Endodermal cell (in vitro differentiated cells): Measurements from ENCODE around the gene RDH11. TPM values are rescaled to one million over a fixed set of nuclear protein-coding genes. Genes with fewer than 3 reads are reported as not detected.

ENCODE experiments used
- DNase-seq: peaks from one replicate; pipeline ENCODE4 v3.0.0-alpha.2; 2017
- H3K27ac ChIP-seq: 2 replicates; pipeline ENCODE4 v1.5.1; 2013; ENCODE audit warnings: mild to moderate bottlenecking, low read depth, low read length, moderate library complexity
- H3K27me3 ChIP-seq: 2 replicates; pipeline ENCODE4 v1.6.1; 2013; ENCODE audit warnings: mild to moderate bottlenecking, low read length, moderate library complexity; ENCODE audit not compliant: insufficient read depth, control insufficient read depth, poor library complexity, severe bottlenecking
- H3K36me3 ChIP-seq: 2 replicates; pipeline ENCODE4 v1.7.0; 2013; ENCODE audit warnings: mild to moderate bottlenecking, low read length, moderate library complexity; ENCODE audit not compliant: control insufficient read depth, insufficient read depth
- H3K4me1 ChIP-seq: one replicate; pipeline ENCODE4 v1.7.0; 2013; ENCODE audit warnings: low read length; ENCODE audit not compliant: control insufficient read depth, insufficient read depth
- H3K4me3 ChIP-seq: 2 replicates; pipeline ENCODE4 v1.5.1; 2013; ENCODE audit warnings: mild to moderate bottlenecking, low read length, moderate library complexity
- H3K9ac ChIP-seq: 2 replicates; pipeline ENCODE4 v1.6.1; 2013; ENCODE audit warnings: mild to moderate bottlenecking, low read length, moderate library complexity; ENCODE audit not compliant: poor library complexity, severe bottlenecking; ENCODE audit errors: extremely low read depth
- H3K9me3 ChIP-seq: 2 replicates; pipeline ENCODE4 v1.6.1; 2013; ENCODE audit warnings: mild to moderate bottlenecking, low read length, moderate library complexity; ENCODE audit not compliant: control insufficient read depth
- H3K27ac Mint-ChIP-seq: 2 replicates; pipeline ENCODE4 v1.8.0; 2020; ENCODE audit warnings: mixed read lengths
- H3K27me3 Mint-ChIP-seq: 2 replicates; pipeline ENCODE4 v1.8.0; 2021; ENCODE audit warnings: mild to moderate bottlenecking, mixed read lengths; ENCODE audit not compliant: insufficient read depth
- H3K36me3 Mint-ChIP-seq: 2 replicates; pipeline ENCODE4 v1.8.0; 2020; ENCODE audit warnings: low read depth, mixed read lengths
- H3K4me1 Mint-ChIP-seq: 2 replicates; pipeline ENCODE4 v1.8.0; 2020; ENCODE audit warnings: mixed read lengths
- H3K4me3 Mint-ChIP-seq: 2 replicates; pipeline ENCODE4 v1.8.0; 2020; ENCODE audit warnings: mild to moderate bottlenecking, moderate library complexity, mixed read lengths
- H3K9me3 Mint-ChIP-seq: 2 replicates; pipeline ENCODE4 v1.8.0; 2020; ENCODE audit warnings: mild to moderate bottlenecking, mixed read lengths
- CTCF ChIP-seq: fragments of 200-600 bp; sonication (generic); conservative IDR thresholded peaks from 2 replicates; pipeline ENCODE4 v1.5.0; 2021; ENCODE audit warnings: antibody characterized with exemption, mild to moderate bottlenecking
- WGBS, 2 experiments: methylation state at CpG; one replicate each; pipeline versions ENCODE4 v1.1.5 to v1.1.7; 2013; ENCODE audit warnings: missing lambda C conversion rate in 2 of 2, mixed read lengths in 1 of 2; ENCODE audit not compliant: insufficient coverage in 1 of 2, insufficient read length in 1 of 2; 5-methylcytosine and 5-hydroxymethylcytosine counted together
- total RNA-seq, 2 donors: library from RNA; stranded (reverse); fragmentation: NEBNext Ultra II Directional in 1 of 2; extraction: Animal tissue kit (Norgen Biotek cat#: 25700) in 1 of 2; gene quantifications; 2 replicates in 1 of 2; 3 replicates in 1 of 2; pipeline ENCODE4 v1.2.1, GENCODE V29; 2021

RDH11 gene
- total RNA-seq, 2 donors from 2014 or later = 73.5 to 75.0 TPM

- no peaks in the 10 kb centered on the region for H3K9me3 ChIP-seq
- peaks cover 26% of the 10 kb centered on the region for H3K36me3 Mint-ChIP-seq
- H3K27ac ChIP-seq = no peak overlapping the region
Observed at GRCh38 chr14:67663633-67664032, 31.9 kb downstream of the RDH11 start.

GRCh38 chr14:67653651-67654280 lies 41.8 kb downstream of the RDH11 start:
- H3K27me3 Mint-ChIP-seq = peaks cover 2% of the 10 kb centered on the region

More at GRCh38 chr14:67663633-67664032, 31.9 kb downstream of the RDH11 start:
- no peak overlapping the region for H3K4me3 ChIP-seq
- H3K9ac ChIP-seq = no peak overlapping the region
- no peak for DNase-seq
- Mint-ChIP-seq H3K4me3 (no peak overlapping the region), H3K4me1 (peaks cover 2% of the 10 kb centered on the region), H3K9me3 (no peaks in the 10 kb centered on the region), H3K27ac (no peak overlapping the region), H3K27me3 (no peaks in the 10 kb centered on the region)
- H3K27me3 ChIP-seq = no peaks in the 10 kb centered on the region
- TF ChIP-seq CTCF = no peak
- H3K36me3 ChIP-seq = peaks cover 13% of the 10 kb centered on the region
- 60 to 77% methylated on average over 1 to 3 of the region's 4 CpGs for WGBS, 2 experiments
- H3K4me1 ChIP-seq = no peaks in the 10 kb centered on the region

GRCh38 chr14:67652189-67652588 lies 43.4 kb downstream of the RDH11 start:
- no peak for TF ChIP-seq CTCF
- Histone ChIP-seq H3K9me3 (no peaks in the 10 kb centered on the region), H3K4me3 (no peak overlapping the region), H3K27me3 (no peaks in the 10 kb centered on the region), H3K4me1 (peaks cover 15% of the 10 kb centered on the region), H3K9ac (no peak overlapping the region), H3K27ac (no peak overlapping the region), H3K36me3 (peaks cover 87% of the 10 kb centered on the region)
- Mint-ChIP-seq H3K9me3 (no peaks in the 10 kb centered on the region), H3K4me3 (no peak overlapping the region), H3K27me3 (peaks cover 2% of the 10 kb centered on the region), H3K27ac (no peak overlapping the region), H3K4me1 (peaks cover 9% of the 10 kb centered on the region), H3K36me3 (peaks cover 76% of the 10 kb centered on the region)
- WGBS, 2 experiments = 83 to 100% methylated on average over 1 of the region's 1 CpG
- DNase-seq = no peak

More at GRCh38 chr14:67653651-67654280, 41.8 kb downstream of the RDH11 start:
- Histone ChIP-seq H3K9me3 (no peaks in the 10 kb centered on the region), H3K27ac (no peak overlapping the region), H3K4me3 (no peak overlapping the region), H3K36me3 (peaks cover 86% of the 10 kb centered on the region), H3K9ac (no peak overlapping the region), H3K4me1 (peaks cover 6% of the 10 kb centered on the region), H3K27me3 (no peaks in the 10 kb centered on the region)
- no peak for DNase-seq
- 97 to 98% methylated on average over 4 to 5 of the region's 6 CpGs for WGBS, 2 experiments
- no peaks in the 10 kb centered on the region for H3K9me3 Mint-ChIP-seq
- H3K36me3 Mint-ChIP-seq = peaks cover 77% of the 10 kb centered on the region
- no peak for TF ChIP-seq CTCF
- no peak overlapping the region for H3K27ac Mint-ChIP-seq
- H3K4me1 Mint-ChIP-seq = peaks cover 3% of the 10 kb centered on the region
- no peak overlapping the region for H3K4me3 Mint-ChIP-seq
